Upper lobe of right lung (tissue), 1 donor: ENCODE data around the gene U2AF1L4. TPM values are rescaled to one million over a fixed set of nuclear protein-coding genes. Genes with fewer than 3 reads are reported as not detected.

ENCODE experiments used
- ATAC-seq: fragments of 200-7000 bp; cut with Tn5 transposase; one replicate; pipeline ENCODE4 v1.9.1; 2020; ENCODE audit warnings: mild to moderate bottlenecking, moderate library complexity
- DNase-seq: peaks from one replicate; pipeline ENCODE4 v3.0.0-alpha.2; 2020
- H3K27ac ChIP-seq: fragments of 200-600 bp; one replicate; pipeline ENCODE4 v1.8.0; 2022
- H3K27me3 ChIP-seq: fragments of 200-600 bp; one replicate; pipeline ENCODE4 v1.8.0; 2022; ENCODE audit warnings: mild to moderate bottlenecking
- H3K36me3 ChIP-seq: fragments of 200-600 bp; one replicate; pipeline ENCODE4 v1.8.0; 2022
- H3K4me1 ChIP-seq: fragments of 200-600 bp; one replicate; pipeline ENCODE4 v1.8.0; 2022
- H3K4me3 ChIP-seq: fragments of 200-600 bp; one replicate; pipeline ENCODE4 v1.8.0; 2022; ENCODE audit warnings: mild to moderate bottlenecking
- H3K9me3 ChIP-seq: fragments of 200-600 bp; one replicate; pipeline ENCODE4 v1.8.0; 2022
- intact Hi-C: fragments of 100-400 bp; cut with DNase I; formaldehyde crosslinking; loops from one replicate; pipeline ENCODE4 v1.11.0; 2022
- total RNA-seq: library from RNA; stranded (reverse); fragmentation: NEBNext Ultra II Directional; extraction: Animal tissue kit (Norgen Biotek cat#: 25700); gene quantifications from one replicate; pipeline ENCODE4 v1.2.1, GENCODE V29; 2021
- TF ChIP-seq, protein P1 (sequence below): fragments of 200-600 bp; IDR thresholded peaks from one replicate; pipeline ENCODE4 v1.8.0; 2022; ENCODE audit warnings: antibody characterized with exemption
- donor health status: DM: no; HTN: yes; CAD: no; lungs with severe emphysema.

U2AF1L4 gene
- total RNA-seq, 1 donor from 2014 or later = 26.3 TPM

DNA sequence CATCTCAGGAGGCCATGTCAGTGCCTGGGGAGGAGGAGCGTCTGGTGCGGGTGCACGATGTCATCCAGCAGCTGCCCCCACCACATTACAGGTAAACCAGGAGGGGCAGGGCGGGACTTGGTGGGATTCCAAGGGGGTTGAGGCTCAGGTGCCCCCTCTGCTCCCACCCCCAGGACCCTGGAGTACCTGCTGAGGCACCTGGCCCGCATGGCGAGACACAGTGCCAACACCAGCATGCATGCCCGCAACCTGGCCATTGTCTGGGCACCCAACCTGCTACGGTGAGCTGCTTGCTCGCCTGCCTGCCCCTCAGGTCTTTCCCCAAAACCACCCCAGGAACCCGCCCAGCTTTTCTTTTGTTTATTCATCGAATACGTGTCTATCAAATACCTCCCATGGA, 37.4 kb upstream of the U2AF1L4 start:
- Histone ChIP-seq H3K4me3 (no peak overlapping the region), H3K27ac (no peak overlapping the region), H3K4me1 (no peaks in the 10 kb centered on the region), H3K36me3 (no peaks in the 10 kb centered on the region), H3K9me3 (no peaks in the 10 kb centered on the region), H3K27me3 (no peaks in the 10 kb centered on the region)
- intact Hi-C loops = no loop called here
- peak; percentile 62 for DNase-seq
- TF ChIP-seq, protein P1, sequence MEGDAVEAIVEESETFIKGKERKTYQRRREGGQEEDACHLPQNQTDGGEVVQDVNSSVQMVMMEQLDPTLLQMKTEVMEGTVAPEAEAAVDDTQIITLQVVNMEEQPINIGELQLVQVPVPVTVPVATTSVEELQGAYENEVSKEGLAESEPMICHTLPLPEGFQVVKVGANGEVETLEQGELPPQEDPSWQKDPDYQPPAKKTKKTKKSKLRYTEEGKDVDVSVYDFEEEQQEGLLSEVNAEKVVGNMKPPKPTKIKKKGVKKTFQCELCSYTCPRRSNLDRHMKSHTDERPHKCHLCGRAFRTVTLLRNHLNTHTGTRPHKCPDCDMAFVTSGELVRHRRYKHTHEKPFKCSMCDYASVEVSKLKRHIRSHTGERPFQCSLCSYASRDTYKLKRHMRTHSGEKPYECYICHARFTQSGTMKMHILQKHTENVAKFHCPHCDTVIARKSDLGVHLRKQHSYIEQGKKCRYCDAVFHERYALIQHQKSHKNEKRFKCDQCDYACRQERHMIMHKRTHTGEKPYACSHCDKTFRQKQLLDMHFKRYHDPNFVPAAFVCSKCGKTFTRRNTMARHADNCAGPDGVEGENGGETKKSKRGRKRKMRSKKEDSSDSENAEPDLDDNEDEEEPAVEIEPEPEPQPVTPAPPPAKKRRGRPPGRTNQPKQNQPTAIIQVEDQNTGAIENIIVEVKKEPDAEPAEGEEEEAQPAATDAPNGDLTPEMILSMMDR = no peak
- ATAC-seq = no peak

DNA sequence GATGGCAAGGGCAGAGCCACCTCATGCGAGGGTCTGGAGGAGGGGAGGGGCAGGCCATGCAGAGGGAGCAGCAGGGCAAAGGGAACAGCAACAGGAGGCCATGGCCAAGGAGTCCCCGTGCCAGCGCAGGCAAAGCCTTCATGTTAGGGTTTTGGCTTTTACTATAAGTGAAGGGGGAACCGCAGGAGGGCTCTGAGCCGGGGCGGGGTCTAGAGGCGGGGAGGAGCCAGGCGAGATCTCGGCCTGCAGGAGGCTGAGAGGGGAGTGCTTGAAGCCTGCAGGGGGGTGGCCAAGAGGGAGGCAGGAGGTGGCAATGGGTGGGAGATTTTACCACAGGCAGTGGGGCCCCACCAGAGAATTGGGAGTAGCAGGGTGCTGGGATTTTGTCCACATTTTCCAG, 36.4 kb upstream of the U2AF1L4 start:
- Histone ChIP-seq H3K4me1 (no peaks in the 10 kb centered on the region), H3K4me3 (no peak overlapping the region), H3K27me3 (no peaks in the 10 kb centered on the region), H3K27ac (no peak overlapping the region), H3K36me3 (no peaks in the 10 kb centered on the region), H3K9me3 (no peaks in the 10 kb centered on the region)
- DNase-seq (no peak), ATAC-seq (no peak)
- TF ChIP-seq, protein P1 = no peak
- intact Hi-C loops = no loop called here

DNA sequence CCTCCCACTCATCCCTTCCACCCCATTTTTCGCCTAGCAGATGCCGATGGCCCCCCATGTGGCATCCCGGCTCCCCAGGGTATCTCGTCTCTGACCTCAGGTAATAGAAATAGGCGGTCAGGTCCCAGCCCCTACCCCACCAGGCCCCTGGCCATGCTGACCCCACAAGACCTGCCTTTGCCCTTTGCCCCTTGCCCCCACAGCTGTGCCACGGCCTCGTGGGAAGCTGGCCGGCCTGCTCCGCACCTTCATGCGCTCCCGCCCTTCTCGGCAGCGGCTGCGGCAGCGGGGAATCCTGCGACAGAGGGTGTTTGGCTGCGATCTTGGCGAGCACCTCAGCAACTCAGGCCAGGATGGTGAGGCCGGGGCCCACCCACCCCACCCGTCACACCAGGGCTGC, 35.5 kb upstream of the U2AF1L4 start:
- Histone ChIP-seq H3K4me3 (no peak overlapping the region), H3K4me1 (no peaks in the 10 kb centered on the region), H3K27ac (no peak overlapping the region), H3K36me3 (no peaks in the 10 kb centered on the region), H3K27me3 (no peaks in the 10 kb centered on the region), H3K9me3 (no peaks in the 10 kb centered on the region)
- intact Hi-C loops = no loop called here
- ATAC-seq (no peak), DNase-seq (no peak)
- TF ChIP-seq, protein P1 = no peak

DNA sequence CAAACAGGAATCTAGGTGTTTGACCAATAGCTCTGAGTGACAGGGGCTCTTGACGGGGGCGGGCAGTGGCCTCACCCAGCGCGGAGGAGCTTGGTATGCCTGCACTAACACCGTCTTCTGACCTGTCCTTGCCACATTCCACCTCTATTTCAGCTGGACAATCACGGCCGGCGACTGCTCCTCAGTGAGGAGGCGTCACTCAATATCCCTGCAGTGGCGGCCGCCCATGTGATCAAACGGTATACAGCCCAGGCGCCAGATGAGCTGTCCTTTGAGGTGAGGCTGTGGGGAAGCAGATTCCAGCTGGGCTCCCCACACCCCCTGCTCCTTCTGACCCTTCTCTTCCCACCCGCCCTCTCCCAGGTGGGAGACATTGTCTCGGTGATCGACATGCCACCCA, 34.8 kb upstream of the U2AF1L4 start:
- Histone ChIP-seq H3K9me3 (no peaks in the 10 kb centered on the region), H3K4me3 (no peak overlapping the region), H3K27me3 (no peaks in the 10 kb centered on the region), H3K36me3 (no peaks in the 10 kb centered on the region), H3K27ac (no peak overlapping the region), H3K4me1 (no peaks in the 10 kb centered on the region)
- DNase-seq = no peak
- ATAC-seq = no peak
- intact Hi-C loops = no loop called here
- TF ChIP-seq, protein P1 = no peak

DNA sequence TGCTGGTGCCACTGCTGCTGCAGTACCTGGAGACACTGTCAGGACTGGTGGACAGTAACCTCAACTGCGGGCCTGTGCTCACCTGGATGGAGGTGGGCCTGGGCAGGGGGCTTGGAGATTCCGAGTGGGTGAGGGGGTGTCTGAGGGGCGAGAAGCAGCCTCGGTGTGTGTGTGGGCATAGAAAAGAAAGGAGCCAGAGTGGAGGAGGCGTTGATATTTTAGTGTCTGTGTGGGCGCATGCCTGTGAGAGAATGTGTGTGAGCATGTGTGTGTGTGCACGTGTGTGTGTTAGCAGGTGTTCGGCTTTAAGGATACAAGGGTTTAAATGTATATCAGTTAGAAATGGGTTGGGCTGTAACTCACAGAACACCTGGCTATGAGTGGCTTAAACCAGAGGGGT, 33.8 kb upstream of the U2AF1L4 start:
- no peak for DNase-seq
- TF ChIP-seq, protein P1 = no peak
- no peak overlapping the region for H3K4me3 ChIP-seq

DNA sequence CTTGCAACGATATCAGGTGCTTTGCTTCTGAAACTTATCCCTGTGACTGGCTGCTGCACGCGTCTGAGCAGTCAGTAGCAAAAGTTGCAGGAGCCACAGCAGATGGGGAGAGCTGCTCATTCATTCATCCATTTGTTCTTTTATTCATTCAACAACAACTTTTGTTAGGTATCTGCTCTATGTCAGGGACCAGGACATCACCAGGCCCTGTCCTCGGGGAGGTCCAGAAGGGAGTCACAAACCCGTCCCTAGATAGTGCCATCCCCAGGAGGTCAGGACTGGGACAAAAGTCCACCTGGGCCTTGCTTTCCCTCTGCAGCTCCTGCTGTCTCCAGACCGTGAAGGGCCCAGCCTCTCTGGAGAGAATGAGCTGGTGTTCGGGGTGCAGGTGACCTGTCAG, 32.7 kb upstream of the U2AF1L4 start:
- no peaks in the 10 kb centered on the region for H3K36me3 ChIP-seq
- no peak overlapping the region for H3K27ac ChIP-seq
- H3K4me3 ChIP-seq = no peak overlapping the region
- peaks cover 4% of the 10 kb centered on the region for H3K4me1 ChIP-seq
- DNase-seq (no peak), ATAC-seq (no peak)
- TF ChIP-seq, protein P1 = no peak
- no peaks in the 10 kb centered on the region for H3K9me3 ChIP-seq
- intact Hi-C loops = no loop called here
- no peaks in the 10 kb centered on the region for H3K27me3 ChIP-seq

More for the DNA sequence above, 33.8 kb upstream of the U2AF1L4 start:
- Histone ChIP-seq H3K4me1 (peaks cover 4% of the 10 kb centered on the region), H3K27ac (no peak overlapping the region), H3K36me3 (no peaks in the 10 kb centered on the region), H3K27me3 (no peaks in the 10 kb centered on the region), H3K9me3 (no peaks in the 10 kb centered on the region)
- ATAC-seq = no peak
- intact Hi-C loops = no loop called here
